HUES6 (cell line): Measurements from ENCODE around the gene UBA3.

ENCODE experiments used
- H3K27ac ChIP-seq: 2 replicates; pipeline ENCODE4 v1.7.0; 2013; ENCODE audit warnings: low read depth, mild to moderate bottlenecking, low read length, inconsistent platforms
- H3K27me3 ChIP-seq: 2 replicates; pipeline ENCODE4 v1.6.1; 2013; ENCODE audit warnings: low read length; ENCODE audit not compliant: control insufficient read depth, insufficient read depth
- H3K36me3 ChIP-seq: 2 replicates; pipeline ENCODE4 v1.6.1; 2013; ENCODE audit warnings: low read length; ENCODE audit not compliant: control insufficient read depth, insufficient read depth
- H3K4me1 ChIP-seq: 2 replicates; pipeline ENCODE4 v1.6.1; 2013; ENCODE audit warnings: low read length; ENCODE audit not compliant: control insufficient read depth, insufficient read depth
- H3K4me3 ChIP-seq: 2 replicates; pipeline ENCODE4 v1.5.1; 2013; ENCODE audit warnings: low read depth, low read length
- H3K9ac ChIP-seq: one replicate; pipeline ENCODE4 v1.6.1; 2013; ENCODE audit warnings: mild to moderate bottlenecking, low read length
- H3K9me3 ChIP-seq: 2 replicates; pipeline ENCODE4 v1.6.1; 2013; ENCODE audit warnings: low read depth, low read length; ENCODE audit not compliant: control insufficient read depth, insufficient read depth

The UBA3 gene

GRCh38 chr3:69080233-69080920 is at the start of gene UBA3:
Gene UBA3 (minus strand): TSS chr3:69080365. CDS start chr3:69080353, 12 bp downstream.
- Histone ChIP-seq H3K27ac (peak within 1 kb of the TSS; percentile 89), H3K4me1 (peaks cover 32% of the 10 kb centered on the region), H3K9me3 (no peaks in the 10 kb centered on the region), H3K27me3 (no peaks in the 10 kb centered on the region), H3K4me3 (peak within 1 kb of the TSS; percentile 96), H3K9ac (peak within 1 kb of the TSS; percentile 78), H3K36me3 (peaks cover 5% of the 10 kb centered on the region; the same call in 1 of the 2 replicates)

GRCh38 chr3:69129531-69129930 is 49.4 kb upstream of the UBA3 start:
- Histone ChIP-seq H3K27ac (no peak overlapping the region), H3K9me3 (no peaks in the 10 kb centered on the region), H3K4me3 (no peak overlapping the region), H3K4me1 (no peaks in the 10 kb centered on the region), H3K36me3 (no peaks in the 10 kb centered on the region), H3K9ac (no peak overlapping the region), H3K27me3 (no peaks in the 10 kb centered on the region)

- H3K4me3 ChIP-seq = no peak overlapping the region
- H3K9me3 ChIP-seq = no peaks in the 10 kb centered on the region
- H3K9ac ChIP-seq = no peak overlapping the region
- no peak overlapping the region for H3K27ac ChIP-seq
- H3K27me3 ChIP-seq = no peaks in the 10 kb centered on the region
- no peaks in the 10 kb centered on the region for H3K4me1 ChIP-seq
- no peaks in the 10 kb centered on the region for H3K36me3 ChIP-seq
These were observed 48.3 kb upstream of the UBA3 start for GRCh38 chr3:69128509-69128908.

- H3K9me3 ChIP-seq = no peaks in the 10 kb centered on the region
- no peak overlapping the region for H3K9ac ChIP-seq
- H3K27ac ChIP-seq = no peak overlapping the region
- H3K4me1 ChIP-seq = no peaks in the 10 kb centered on the region
- H3K36me3 ChIP-seq = no peaks in the 10 kb centered on the region
- H3K4me3 ChIP-seq = no peak overlapping the region
- H3K27me3 ChIP-seq = no peaks in the 10 kb centered on the region
These were observed 46.8 kb upstream of the UBA3 start for GRCh38 chr3:69126999-69127398.

- Histone ChIP-seq H3K9ac (no peak overlapping the region), H3K9me3 (no peaks in the 10 kb centered on the region), H3K4me1 (no peaks in the 10 kb centered on the region), H3K27me3 (no peaks in the 10 kb centered on the region), H3K36me3 (no peaks in the 10 kb centered on the region), H3K4me3 (no peak overlapping the region), H3K27ac (no peak overlapping the region)
These were observed 46.1 kb upstream of the UBA3 start for GRCh38 chr3:69126216-69126615.

GRCh38 chr3:69122403-69122802 is 42.2 kb upstream of the UBA3 start, which contains the start of gene LMOD3:
Gene LMOD3 (minus strand): TSS chr3:69122595. CDS start chr3:69122386, 209 bp downstream.
- no peaks in the 10 kb centered on the region for H3K9me3 ChIP-seq
- H3K4me3 ChIP-seq = no peak within 1 kb of the TSS
- no peak within 1 kb of the TSS for H3K9ac ChIP-seq
- no peaks in the 10 kb centered on the region for H3K27me3 ChIP-seq
- H3K27ac ChIP-seq = no peak within 1 kb of the TSS
- H3K36me3 ChIP-seq = no peaks in the 10 kb centered on the region
- H3K4me1 ChIP-seq = no peaks in the 10 kb centered on the region

GRCh38 chr3:69121950-69122349 is 41.8 kb upstream of the UBA3 start:
- no peak overlapping the region for H3K9ac ChIP-seq
- H3K27me3 ChIP-seq = no peaks in the 10 kb centered on the region
- no peaks in the 10 kb centered on the region for H3K36me3 ChIP-seq
- no peak overlapping the region for H3K27ac ChIP-seq
- H3K9me3 ChIP-seq = no peaks in the 10 kb centered on the region
- H3K4me3 ChIP-seq = no peak overlapping the region
- no peaks in the 10 kb centered on the region for H3K4me1 ChIP-seq

GRCh38 chr3:69121513-69121912 is 41.3 kb upstream of the UBA3 start:
- H3K9me3 ChIP-seq = no peaks in the 10 kb centered on the region
- H3K4me3 ChIP-seq = no peak overlapping the region
- H3K9ac ChIP-seq = no peak overlapping the region
- no peaks in the 10 kb centered on the region for H3K36me3 ChIP-seq
- H3K27me3 ChIP-seq = no peaks in the 10 kb centered on the region
- no peak overlapping the region for H3K27ac ChIP-seq
- no peaks in the 10 kb centered on the region for H3K4me1 ChIP-seq

- H3K4me3 ChIP-seq = no peak overlapping the region
- no peaks in the 10 kb centered on the region for H3K4me1 ChIP-seq
- no peaks in the 10 kb centered on the region for H3K27me3 ChIP-seq
- no peaks in the 10 kb centered on the region for H3K9me3 ChIP-seq
- H3K27ac ChIP-seq = no peak overlapping the region
- no peak overlapping the region for H3K9ac ChIP-seq
- no peaks in the 10 kb centered on the region for H3K36me3 ChIP-seq
These were observed 40.8 kb upstream of the UBA3 start for GRCh38 chr3:69120879-69121464.

- Histone ChIP-seq H3K4me3 (no peak overlapping the region), H3K36me3 (no peaks in the 10 kb centered on the region), H3K9me3 (no peaks in the 10 kb centered on the region)
These were observed 39.5 kb upstream of the UBA3 start for GRCh38 chr3:69119681-69120080.

GRCh38 chr3:69119138-69119537 is 39.0 kb upstream of the UBA3 start:
- no peak overlapping the region for H3K27ac ChIP-seq
- H3K36me3 ChIP-seq = no peaks in the 10 kb centered on the region
- H3K4me3 ChIP-seq = no peak overlapping the region
- no peaks in the 10 kb centered on the region for H3K27me3 ChIP-seq
- H3K9me3 ChIP-seq = no peaks in the 10 kb centered on the region
- no peaks in the 10 kb centered on the region for H3K4me1 ChIP-seq
- no peak overlapping the region for H3K9ac ChIP-seq

More at GRCh38 chr3:69119681-69120080, 39.5 kb upstream of the UBA3 start:
- H3K27me3 ChIP-seq = no peaks in the 10 kb centered on the region
- no peak overlapping the region for H3K27ac ChIP-seq
- H3K4me1 ChIP-seq = no peaks in the 10 kb centered on the region
- H3K9ac ChIP-seq = no peak overlapping the region
